ENCODE data around the gene LMBR1L. TPM values are rescaled to one million over a fixed set of nuclear protein-coding genes. Genes with fewer than 3 reads are reported as not detected.

The LMBR1L gene
- total RNA-seq, 1 donor from 2014 or later, result 105 TPM

DNA sequence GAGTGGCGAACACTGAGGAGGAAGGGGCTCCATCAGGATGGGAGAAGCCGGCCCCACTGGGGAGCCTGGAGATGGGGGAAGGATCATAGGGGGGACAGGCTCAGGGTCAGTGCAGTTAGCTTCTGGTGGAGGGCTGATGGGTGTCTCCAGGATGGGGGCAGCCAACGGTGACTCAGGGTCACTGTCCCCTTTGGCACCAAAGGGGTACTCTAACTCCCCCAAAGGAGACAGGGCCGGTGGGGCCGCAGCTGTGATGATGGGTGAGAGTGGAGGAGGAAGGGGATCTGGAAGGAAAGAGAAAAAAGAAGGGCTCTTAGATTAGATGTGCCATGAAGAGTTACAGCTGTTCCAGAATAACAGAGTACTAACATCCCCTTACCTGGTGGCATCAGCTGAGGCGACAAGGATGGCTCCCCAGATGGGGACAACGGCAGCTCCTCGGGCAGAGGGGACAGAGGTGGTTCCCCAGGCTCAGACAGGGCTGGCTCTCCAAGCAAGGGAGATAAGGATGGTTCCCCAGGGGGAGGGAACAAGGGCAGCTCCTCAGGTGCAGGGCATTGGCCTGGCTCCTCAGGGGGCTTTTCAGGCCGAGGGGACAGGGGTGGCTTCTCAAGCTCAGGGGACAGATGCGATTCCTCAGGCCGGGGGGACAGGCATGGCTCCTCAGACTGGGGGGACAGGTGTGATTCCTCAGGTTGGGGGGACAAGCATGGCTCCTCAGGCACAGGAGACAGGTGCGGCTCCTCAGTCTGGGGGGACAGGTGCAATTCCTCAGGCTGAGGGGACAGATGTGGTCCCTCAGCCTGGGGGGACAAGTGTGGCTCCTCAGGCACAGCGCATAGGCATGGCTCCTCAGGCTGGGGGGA lies 59.9 kb downstream of the LMBR1L start:
- TF ChIP-seq, protein P1, sequence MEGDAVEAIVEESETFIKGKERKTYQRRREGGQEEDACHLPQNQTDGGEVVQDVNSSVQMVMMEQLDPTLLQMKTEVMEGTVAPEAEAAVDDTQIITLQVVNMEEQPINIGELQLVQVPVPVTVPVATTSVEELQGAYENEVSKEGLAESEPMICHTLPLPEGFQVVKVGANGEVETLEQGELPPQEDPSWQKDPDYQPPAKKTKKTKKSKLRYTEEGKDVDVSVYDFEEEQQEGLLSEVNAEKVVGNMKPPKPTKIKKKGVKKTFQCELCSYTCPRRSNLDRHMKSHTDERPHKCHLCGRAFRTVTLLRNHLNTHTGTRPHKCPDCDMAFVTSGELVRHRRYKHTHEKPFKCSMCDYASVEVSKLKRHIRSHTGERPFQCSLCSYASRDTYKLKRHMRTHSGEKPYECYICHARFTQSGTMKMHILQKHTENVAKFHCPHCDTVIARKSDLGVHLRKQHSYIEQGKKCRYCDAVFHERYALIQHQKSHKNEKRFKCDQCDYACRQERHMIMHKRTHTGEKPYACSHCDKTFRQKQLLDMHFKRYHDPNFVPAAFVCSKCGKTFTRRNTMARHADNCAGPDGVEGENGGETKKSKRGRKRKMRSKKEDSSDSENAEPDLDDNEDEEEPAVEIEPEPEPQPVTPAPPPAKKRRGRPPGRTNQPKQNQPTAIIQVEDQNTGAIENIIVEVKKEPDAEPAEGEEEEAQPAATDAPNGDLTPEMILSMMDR (conservative IDR thresholded peaks at IDR 0.05), result no peak
- Mint-ChIP-seq H3K36me3 (peaks cover 25% of the 10 kb centered on the region), H3K9me3 (no peaks in the 10 kb centered on the region), H3K27me3 (no peaks in the 10 kb centered on the region), H3K4me1 (ENCODE audit: unreplicated experiment) (peaks cover 11% of the 10 kb centered on the region), H3K4me3 (no peak overlapping the region), H3K27ac (no peak overlapping the region)
- no peak for DNase-seq (ENCODE audit: extremely low spot score, unreplicated experiment)

DNA sequence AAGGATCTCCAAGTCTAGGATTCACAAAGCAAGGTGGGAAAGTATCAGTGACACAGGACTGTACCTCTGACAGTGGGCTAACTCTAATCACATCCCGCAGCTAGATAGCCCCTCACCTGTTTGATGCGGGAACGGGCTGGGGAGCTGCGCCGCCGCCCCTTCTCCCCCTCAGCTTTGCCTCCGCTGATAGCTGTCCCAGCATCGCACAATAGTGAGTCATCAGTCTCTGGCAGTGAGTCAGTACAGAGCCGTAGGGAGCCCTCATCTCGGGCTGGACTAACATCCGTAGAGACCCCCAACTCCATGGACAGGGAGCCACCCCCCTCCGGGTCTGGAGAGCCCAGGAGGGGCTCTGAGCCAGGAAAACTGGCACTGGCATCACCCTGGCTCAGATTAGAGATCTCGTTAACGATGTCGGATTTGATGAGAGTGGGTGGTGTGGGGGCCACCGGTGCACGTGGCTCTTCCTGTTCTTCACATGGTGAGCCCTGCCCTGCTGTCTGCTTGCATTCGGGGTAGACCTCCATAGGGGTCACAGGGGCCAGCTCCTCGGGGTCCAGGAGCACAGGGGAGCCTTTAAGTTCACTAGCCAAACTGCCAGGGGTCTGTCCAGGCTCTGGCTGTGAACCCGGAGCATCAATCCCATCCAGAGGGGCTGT lies 61.0 kb downstream of the LMBR1L start:
- DNase-seq (ENCODE audit: extremely low spot score, unreplicated experiment), result no peak
- TF ChIP-seq, protein P1 (conservative IDR thresholded peaks at IDR 0.05), result no peak
- no peaks in the 10 kb centered on the region for H3K27me3 Mint-ChIP-seq
- peaks cover 22% of the 10 kb centered on the region for H3K36me3 Mint-ChIP-seq
- H3K27ac Mint-ChIP-seq, result no peak overlapping the region
- peaks cover under 1% of the 10 kb centered on the region for H3K4me1 Mint-ChIP-seq (ENCODE audit: unreplicated experiment)
- no peaks in the 10 kb centered on the region for H3K9me3 Mint-ChIP-seq
- H3K4me3 Mint-ChIP-seq, result no peak overlapping the region

DNA sequence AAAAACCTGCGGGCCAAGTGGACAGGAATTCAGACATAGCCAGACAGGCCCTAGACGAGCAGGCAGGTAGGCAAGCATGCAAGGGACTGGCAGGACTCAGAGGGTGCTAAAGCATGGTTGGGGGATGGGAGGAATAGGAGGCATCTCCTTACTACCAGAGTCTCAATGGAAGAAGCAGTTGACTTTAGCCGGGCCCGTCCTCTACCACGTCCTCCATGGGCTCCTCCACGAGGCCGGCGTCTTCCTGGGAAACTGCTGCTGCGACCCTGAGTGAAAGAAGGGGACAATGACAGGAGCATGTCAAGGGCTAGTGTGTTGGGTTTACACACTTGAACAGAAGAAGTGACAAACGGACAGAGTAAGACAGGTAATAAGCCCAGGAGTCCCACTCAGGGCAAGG lies 61.7 kb downstream of the LMBR1L start:
- no peak overlapping the region for H3K4me3 Mint-ChIP-seq
- no peak overlapping the region for H3K27ac Mint-ChIP-seq
- TF ChIP-seq, protein P1 (conservative IDR thresholded peaks at IDR 0.05), result no peak
- peaks cover 26% of the 10 kb centered on the region for H3K36me3 Mint-ChIP-seq
- no peaks in the 10 kb centered on the region for H3K9me3 Mint-ChIP-seq
- H3K4me1 Mint-ChIP-seq (ENCODE audit: unreplicated experiment), result no peaks in the 10 kb centered on the region
- H3K27me3 Mint-ChIP-seq, result no peaks in the 10 kb centered on the region
- DNase-seq (ENCODE audit: extremely low spot score, unreplicated experiment), result no peak

Other genes starting within 250 kb of the LMBR1L start
- 3.2 and 6.9 TPM in 2 replicates for gene RND1, start 245.0 kb downstream of the LMBR1L start, total RNA-seq (ENCODE audit: low replicate concordance)
- 44.6 and 56.3 TPM in 2 replicates for gene FKBP11, start 185.4 kb downstream of the LMBR1L start, total RNA-seq (ENCODE audit: low replicate concordance)
- 161 and 168 TPM in 2 replicates for gene ARF3, start 153.4 kb downstream of the LMBR1L start, total RNA-seq (ENCODE audit: low replicate concordance)
- gene WNT10B, start 139.1 kb downstream of the LMBR1L start, total RNA-seq (ENCODE audit: low replicate concordance), result 6.2 and 6.3 TPM in 2 replicates
- 28.9 TPM in 1 of 2 replicates, not detected in the other for gene WNT1, start 132.5 kb downstream of the LMBR1L start, total RNA-seq (ENCODE audit: low replicate concordance)
- gene DDN, start 111.5 kb downstream of the LMBR1L start, total RNA-seq (ENCODE audit: low replicate concordance), result 0.45 and 8.8 TPM in 2 replicates
- gene PRKAG1, start 92.1 kb downstream of the LMBR1L start, total RNA-seq (ENCODE audit: low replicate concordance), result 58.7 and 66.3 TPM in 2 replicates
- gene KMT2D, start 50.1 kb downstream of the LMBR1L start, total RNA-seq (ENCODE audit: low replicate concordance), result 95.4 and 97.6 TPM in 2 replicates
- gene RHEBL1, start 40.9 kb downstream of the LMBR1L start, total RNA-seq (ENCODE audit: low replicate concordance), result 0.88 and 1.8 TPM in 2 replicates
- 0.56 TPM in 1 of 2 replicates, not detected in the other for gene DHH, start 16.0 kb downstream of the LMBR1L start, total RNA-seq (ENCODE audit: low replicate concordance)
- gene TUBA1B, start 20.5 kb upstream of the LMBR1L start, total RNA-seq (ENCODE audit: low replicate concordance), result 664 and 1,458 TPM in 2 replicates
- 211 and 489 TPM in 2 replicates for gene TUBA1A, start 78.2 kb upstream of the LMBR1L start, total RNA-seq (ENCODE audit: low replicate concordance)
- 187 and 221 TPM in 2 replicates for gene TUBA1C, start 154.2 kb upstream of the LMBR1L start, total RNA-seq (ENCODE audit: low replicate concordance)
- gene PRPH, start 184.3 kb upstream of the LMBR1L start, total RNA-seq (ENCODE audit: low replicate concordance), result 1.8 and 7.3 TPM in 2 replicates
- gene TROAP, start 212.4 kb upstream of the LMBR1L start, total RNA-seq (ENCODE audit: low replicate concordance), result 21.7 and 66.3 TPM in 2 replicates
- gene C1QL4, start 226.3 kb upstream of the LMBR1L start, total RNA-seq (ENCODE audit: low replicate concordance), result 0.17 and 1.2 TPM in 2 replicates
- 3.6 and 5.0 TPM in 2 replicates for gene DNAJC22, start 236.0 kb upstream of the LMBR1L start, total RNA-seq (ENCODE audit: low replicate concordance)

Data from type B pancreatic cell (in vitro differentiated cells).